WTC11 (cell line): ENCODE measurements around the gene UPF3A. TPM values are rescaled to one million over a fixed set of nuclear protein-coding genes. Genes with fewer than 3 reads are reported as not detected.

ENCODE experiments used
- ATF1 ChIP-seq: sonication (generic); formaldehyde crosslinking; IDR thresholded peaks from 2 replicates; pipeline ENCODE4 v1.8.1; 2023; ENCODE audit warnings: mild to moderate bottlenecking, moderate library complexity, missing genetic modification reagents
- CBFB ChIP-seq: sonication (generic); formaldehyde crosslinking; IDR thresholded peaks from 2 replicates; pipeline ENCODE4 v1.8.1; 2022; ENCODE audit warnings: mild to moderate bottlenecking, low read depth, missing genetic modification reagents
- EMX1 ChIP-seq: fragments of 250-450 bp; sonication (Bioruptor Pico); IDR thresholded peaks from 2 replicates; pipeline ENCODE4 v1.8.0; 2021; ENCODE audit warnings: mild to moderate bottlenecking
- ESRRA ChIP-seq: sonication (generic); formaldehyde crosslinking; IDR thresholded peaks from 2 replicates; pipeline ENCODE4 v1.8.1; 2022; ENCODE audit warnings: mild to moderate bottlenecking, missing genetic modification reagents, borderline replicate concordance
- FOXJ3 ChIP-seq: sonication (generic); formaldehyde crosslinking; IDR thresholded peaks from 2 replicates; pipeline ENCODE4 v1.9.0; 2021; ENCODE audit warnings: missing genetic modification reagents, mild to moderate bottlenecking, borderline replicate concordance
- FOXP1 ChIP-seq: sonication (generic); formaldehyde crosslinking; IDR thresholded peaks from 2 replicates; pipeline ENCODE4 v1.8.0; 2022; ENCODE audit warnings: missing genetic modification reagents, mild to moderate bottlenecking, moderate library complexity, borderline replicate concordance
- GRHL2 ChIP-seq: fragments of 250-450 bp; sonication (Bioruptor Pico); IDR thresholded peaks from 2 replicates; pipeline ENCODE4 v1.8.0; 2022; ENCODE audit warnings: mild to moderate bottlenecking, moderate library complexity; ENCODE audit not compliant: insufficient replicate concordance, severe bottlenecking
- HMGA2 ChIP-seq: fragments of 250-450 bp; sonication (Bioruptor Pico); IDR thresholded peaks from 2 replicates; pipeline ENCODE4 v1.4.0; 2021; ENCODE audit warnings: mild to moderate bottlenecking, moderate library complexity
- MAX ChIP-seq: sonication (generic); formaldehyde crosslinking; IDR thresholded peaks from 2 replicates; pipeline ENCODE4 v1.8.0; 2022; ENCODE audit warnings: mild to moderate bottlenecking, missing genetic modification reagents
- MYBL2 ChIP-seq: sonication (generic); formaldehyde crosslinking; IDR thresholded peaks from 2 replicates; pipeline ENCODE4 v1.8.1; 2023; ENCODE audit warnings: mild to moderate bottlenecking, moderate library complexity, missing genetic modification reagents
- SMAD3 ChIP-seq: sonication (generic); formaldehyde crosslinking; IDR thresholded peaks from 2 replicates; pipeline ENCODE4 v1.8.0; 2022; ENCODE audit warnings: missing genetic modification reagents, mild to moderate bottlenecking, borderline replicate concordance
- SMAD4 ChIP-seq: sonication (generic); formaldehyde crosslinking; IDR thresholded peaks from 2 replicates; pipeline ENCODE4 v1.8.0; 2022; ENCODE audit warnings: mild to moderate bottlenecking, missing genetic modification reagents
- SOX15 ChIP-seq: fragments of 250-450 bp; sonication (Bioruptor Pico); IDR thresholded peaks from 2 replicates; pipeline ENCODE4 v1.9.0; 2021; ENCODE audit warnings: mild to moderate bottlenecking
- SP1 ChIP-seq: sonication (generic); formaldehyde crosslinking; conservative IDR thresholded peaks from 2 replicates; pipeline ENCODE4 v1.8.1; 2022; ENCODE audit warnings: missing genetic modification reagents
- TEAD4 ChIP-seq: sonication (generic); formaldehyde crosslinking; IDR thresholded peaks from 2 replicates; pipeline ENCODE4 v1.8.0; 2022; ENCODE audit warnings: mild to moderate bottlenecking, missing genetic modification reagents
- TP53 ChIP-seq: sonication (generic); formaldehyde crosslinking; IDR thresholded peaks from 2 replicates; pipeline ENCODE4 v1.8.1; 2023; ENCODE audit warnings: mild to moderate bottlenecking, missing genetic modification reagents
- ZNF219 ChIP-seq: sonication (generic); formaldehyde crosslinking; IDR thresholded peaks from 2 replicates; pipeline ENCODE4 v1.8.0; 2023; ENCODE audit warnings: missing genetic modification reagents, mild to moderate bottlenecking, borderline replicate concordance
- ZNF263 ChIP-seq: sonication (generic); formaldehyde crosslinking; IDR thresholded peaks from 2 replicates; pipeline ENCODE4 v1.8.1; 2022; ENCODE audit warnings: low read depth, mild to moderate bottlenecking, moderate library complexity, missing genetic modification reagents
- ZNF396 ChIP-seq: fragments of 250-450 bp; sonication (Bioruptor Pico); IDR thresholded peaks from 2 replicates; pipeline ENCODE4 v1.8.0; 2021; ENCODE audit warnings: mild to moderate bottlenecking, moderate library complexity, borderline replicate concordance
- ZNF416 ChIP-seq: fragments of 250-450 bp; sonication (Bioruptor Pico); IDR thresholded peaks from 2 replicates; pipeline ENCODE4 v1.9.0; 2021; ENCODE audit warnings: mild to moderate bottlenecking, inconsistent platforms
- ZNF671 ChIP-seq: fragments of 250-450 bp; sonication (Bioruptor Pico); IDR thresholded peaks from 2 replicates; pipeline ENCODE4 v1.8.0; 2021; ENCODE audit warnings: mild to moderate bottlenecking
- total RNA-seq: library from RNA; stranded (reverse); gene quantifications from 3 replicates; pipeline ENCODE4 v1.2.3, GENCODE V29; 2021
- TF ChIP-seq, protein P1 (sequence below): sonication (generic); formaldehyde crosslinking; IDR thresholded peaks from 2 replicates; pipeline ENCODE4 v1.8.0; 2023; ENCODE audit warnings: missing genetic modification reagents, mild to moderate bottlenecking, borderline replicate concordance
- TF ChIP-seq, protein P2 (sequence below): sonication (generic); formaldehyde crosslinking; IDR thresholded peaks from 2 replicates; pipeline ENCODE4 v1.8.0; 2022; ENCODE audit warnings: mild to moderate bottlenecking, missing genetic modification reagents
- TF ChIP-seq, protein P3 (sequence below): fragments of 200-600 bp; IDR thresholded peaks from 2 replicates; pipeline ENCODE4 v1.8.0; 2022; ENCODE audit warnings: antibody characterized with exemption
- TF ChIP-seq, protein P4 (sequence below): sonication (generic); formaldehyde crosslinking; IDR thresholded peaks from 2 replicates; pipeline ENCODE4 v1.8.1; 2022; ENCODE audit warnings: mild to moderate bottlenecking, missing genetic modification reagents, moderate library complexity, borderline replicate concordance
- TF ChIP-seq, protein P5 (sequence below): fragments of 250-450 bp; sonication (Bioruptor Pico); IDR thresholded peaks from 2 replicates; pipeline ENCODE4 v2.1.2; 2022; ENCODE audit warnings: mild to moderate bottlenecking, moderate library complexity
- TF ChIP-seq, protein P6 (sequence below): fragments of 250-450 bp; sonication (Bioruptor Pico); IDR thresholded peaks from 2 replicates; pipeline ENCODE4 v1.9.0; 2021; ENCODE audit warnings: mild to moderate bottlenecking

The UPF3A gene
- total RNA-seq, 1 experiment from 2014 or later: 71.9 TPM

- TF ChIP-seq SOX15 (CRISPR knock-in tag): no peak
- TF ChIP-seq CBFB (CRISPR knock-in tag): peak; percentile 86; the same call in 1 of the 2 replicates
- peak; percentile 99 for TF ChIP-seq MAX (CRISPR knock-in tag)
- no peak for TF ChIP-seq ZNF219 (CRISPR knock-in tag)
- TF ChIP-seq ZNF396: no peak
- TF ChIP-seq, protein P1, sequence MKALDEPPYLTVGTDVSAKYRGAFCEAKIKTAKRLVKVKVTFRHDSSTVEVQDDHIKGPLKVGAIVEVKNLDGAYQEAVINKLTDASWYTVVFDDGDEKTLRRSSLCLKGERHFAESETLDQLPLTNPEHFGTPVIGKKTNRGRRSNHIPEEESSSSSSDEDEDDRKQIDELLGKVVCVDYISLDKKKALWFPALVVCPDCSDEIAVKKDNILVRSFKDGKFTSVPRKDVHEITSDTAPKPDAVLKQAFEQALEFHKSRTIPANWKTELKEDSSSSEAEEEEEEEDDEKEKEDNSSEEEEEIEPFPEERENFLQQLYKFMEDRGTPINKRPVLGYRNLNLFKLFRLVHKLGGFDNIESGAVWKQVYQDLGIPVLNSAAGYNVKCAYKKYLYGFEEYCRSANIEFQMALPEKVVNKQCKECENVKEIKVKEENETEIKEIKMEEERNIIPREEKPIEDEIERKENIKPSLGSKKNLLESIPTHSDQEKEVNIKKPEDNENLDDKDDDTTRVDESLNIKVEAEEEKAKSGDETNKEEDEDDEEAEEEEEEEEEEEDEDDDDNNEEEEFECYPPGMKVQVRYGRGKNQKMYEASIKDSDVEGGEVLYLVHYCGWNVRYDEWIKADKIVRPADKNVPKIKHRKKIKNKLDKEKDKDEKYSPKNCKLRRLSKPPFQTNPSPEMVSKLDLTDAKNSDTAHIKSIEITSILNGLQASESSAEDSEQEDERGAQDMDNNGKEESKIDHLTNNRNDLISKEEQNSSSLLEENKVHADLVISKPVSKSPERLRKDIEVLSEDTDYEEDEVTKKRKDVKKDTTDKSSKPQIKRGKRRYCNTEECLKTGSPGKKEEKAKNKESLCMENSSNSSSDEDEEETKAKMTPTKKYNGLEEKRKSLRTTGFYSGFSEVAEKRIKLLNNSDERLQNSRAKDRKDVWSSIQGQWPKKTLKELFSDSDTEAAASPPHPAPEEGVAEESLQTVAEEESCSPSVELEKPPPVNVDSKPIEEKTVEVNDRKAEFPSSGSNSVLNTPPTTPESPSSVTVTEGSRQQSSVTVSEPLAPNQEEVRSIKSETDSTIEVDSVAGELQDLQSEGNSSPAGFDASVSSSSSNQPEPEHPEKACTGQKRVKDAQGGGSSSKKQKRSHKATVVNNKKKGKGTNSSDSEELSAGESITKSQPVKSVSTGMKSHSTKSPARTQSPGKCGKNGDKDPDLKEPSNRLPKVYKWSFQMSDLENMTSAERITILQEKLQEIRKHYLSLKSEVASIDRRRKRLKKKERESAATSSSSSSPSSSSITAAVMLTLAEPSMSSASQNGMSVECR (CRISPR knock-in tag): peak; percentile 89
- TF ChIP-seq MYBL2 (CRISPR knock-in tag): peak; percentile 95
- peak; percentile 77; the same call in 1 of the 2 replicates for TF ChIP-seq TEAD4 (CRISPR knock-in tag)
- TF ChIP-seq ESRRA (CRISPR knock-in tag): peak; percentile 78; the same call in 1 of the 2 replicates
- peak; percentile 60; the same call in 1 of the 2 replicates for TF ChIP-seq SMAD4 (CRISPR knock-in tag)
- TF ChIP-seq FOXJ3 (CRISPR knock-in tag): no peak
- TF ChIP-seq ZNF671 (CRISPR knock-in tag): no peak
- TF ChIP-seq FOXP1 (CRISPR knock-in tag): peak; percentile 94; the same call in 1 of the 2 replicates
- no peak for TF ChIP-seq HMGA2
- no peak for TF ChIP-seq EMX1 (CRISPR knock-in tag)
- TF ChIP-seq, protein P2, sequence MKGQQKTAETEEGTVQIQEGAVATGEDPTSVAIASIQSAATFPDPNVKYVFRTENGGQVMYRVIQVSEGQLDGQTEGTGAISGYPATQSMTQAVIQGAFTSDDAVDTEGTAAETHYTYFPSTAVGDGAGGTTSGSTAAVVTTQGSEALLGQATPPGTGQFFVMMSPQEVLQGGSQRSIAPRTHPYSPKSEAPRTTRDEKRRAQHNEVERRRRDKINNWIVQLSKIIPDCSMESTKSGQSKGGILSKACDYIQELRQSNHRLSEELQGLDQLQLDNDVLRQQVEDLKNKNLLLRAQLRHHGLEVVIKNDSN: peak; percentile 77
- TF ChIP-seq SMAD3: peak; percentile 96
- TF ChIP-seq, protein P3, sequence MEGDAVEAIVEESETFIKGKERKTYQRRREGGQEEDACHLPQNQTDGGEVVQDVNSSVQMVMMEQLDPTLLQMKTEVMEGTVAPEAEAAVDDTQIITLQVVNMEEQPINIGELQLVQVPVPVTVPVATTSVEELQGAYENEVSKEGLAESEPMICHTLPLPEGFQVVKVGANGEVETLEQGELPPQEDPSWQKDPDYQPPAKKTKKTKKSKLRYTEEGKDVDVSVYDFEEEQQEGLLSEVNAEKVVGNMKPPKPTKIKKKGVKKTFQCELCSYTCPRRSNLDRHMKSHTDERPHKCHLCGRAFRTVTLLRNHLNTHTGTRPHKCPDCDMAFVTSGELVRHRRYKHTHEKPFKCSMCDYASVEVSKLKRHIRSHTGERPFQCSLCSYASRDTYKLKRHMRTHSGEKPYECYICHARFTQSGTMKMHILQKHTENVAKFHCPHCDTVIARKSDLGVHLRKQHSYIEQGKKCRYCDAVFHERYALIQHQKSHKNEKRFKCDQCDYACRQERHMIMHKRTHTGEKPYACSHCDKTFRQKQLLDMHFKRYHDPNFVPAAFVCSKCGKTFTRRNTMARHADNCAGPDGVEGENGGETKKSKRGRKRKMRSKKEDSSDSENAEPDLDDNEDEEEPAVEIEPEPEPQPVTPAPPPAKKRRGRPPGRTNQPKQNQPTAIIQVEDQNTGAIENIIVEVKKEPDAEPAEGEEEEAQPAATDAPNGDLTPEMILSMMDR: no peak
- no peak for TF ChIP-seq GRHL2 (CRISPR knock-in tag)
- TF ChIP-seq, protein P4, sequence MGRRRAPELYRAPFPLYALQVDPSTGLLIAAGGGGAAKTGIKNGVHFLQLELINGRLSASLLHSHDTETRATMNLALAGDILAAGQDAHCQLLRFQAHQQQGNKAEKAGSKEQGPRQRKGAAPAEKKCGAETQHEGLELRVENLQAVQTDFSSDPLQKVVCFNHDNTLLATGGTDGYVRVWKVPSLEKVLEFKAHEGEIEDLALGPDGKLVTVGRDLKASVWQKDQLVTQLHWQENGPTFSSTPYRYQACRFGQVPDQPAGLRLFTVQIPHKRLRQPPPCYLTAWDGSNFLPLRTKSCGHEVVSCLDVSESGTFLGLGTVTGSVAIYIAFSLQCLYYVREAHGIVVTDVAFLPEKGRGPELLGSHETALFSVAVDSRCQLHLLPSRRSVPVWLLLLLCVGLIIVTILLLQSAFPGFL (CRISPR knock-in tag): peak; percentile 33; the same call in 1 of the 2 replicates
- TF ChIP-seq ZNF416 (CRISPR knock-in tag): 0 out of 2 replicates have a peak, but pooled peaks have one; percentile 7
- TF ChIP-seq, protein P5, sequence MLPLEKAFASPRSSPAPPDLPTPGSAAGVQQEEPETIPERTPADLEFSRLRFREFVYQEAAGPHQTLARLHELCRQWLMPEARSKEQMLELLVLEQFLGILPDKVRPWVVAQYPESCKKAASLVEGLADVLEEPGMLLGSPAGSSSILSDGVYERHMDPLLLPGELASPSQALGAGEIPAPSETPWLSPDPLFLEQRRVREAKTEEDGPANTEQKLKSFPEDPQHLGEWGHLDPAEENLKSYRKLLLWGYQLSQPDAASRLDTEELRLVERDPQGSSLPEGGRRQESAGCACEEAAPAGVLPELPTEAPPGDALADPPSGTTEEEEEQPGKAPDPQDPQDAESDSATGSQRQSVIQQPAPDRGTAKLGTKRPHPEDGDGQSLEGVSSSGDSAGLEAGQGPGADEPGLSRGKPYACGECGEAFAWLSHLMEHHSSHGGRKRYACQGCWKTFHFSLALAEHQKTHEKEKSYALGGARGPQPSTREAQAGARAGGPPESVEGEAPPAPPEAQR (CRISPR knock-in tag): 0 out of 2 replicates have a peak, but pooled peaks have one; percentile 9
- TF ChIP-seq ATF1 (CRISPR knock-in tag): no peak
- TF ChIP-seq, protein P6, sequence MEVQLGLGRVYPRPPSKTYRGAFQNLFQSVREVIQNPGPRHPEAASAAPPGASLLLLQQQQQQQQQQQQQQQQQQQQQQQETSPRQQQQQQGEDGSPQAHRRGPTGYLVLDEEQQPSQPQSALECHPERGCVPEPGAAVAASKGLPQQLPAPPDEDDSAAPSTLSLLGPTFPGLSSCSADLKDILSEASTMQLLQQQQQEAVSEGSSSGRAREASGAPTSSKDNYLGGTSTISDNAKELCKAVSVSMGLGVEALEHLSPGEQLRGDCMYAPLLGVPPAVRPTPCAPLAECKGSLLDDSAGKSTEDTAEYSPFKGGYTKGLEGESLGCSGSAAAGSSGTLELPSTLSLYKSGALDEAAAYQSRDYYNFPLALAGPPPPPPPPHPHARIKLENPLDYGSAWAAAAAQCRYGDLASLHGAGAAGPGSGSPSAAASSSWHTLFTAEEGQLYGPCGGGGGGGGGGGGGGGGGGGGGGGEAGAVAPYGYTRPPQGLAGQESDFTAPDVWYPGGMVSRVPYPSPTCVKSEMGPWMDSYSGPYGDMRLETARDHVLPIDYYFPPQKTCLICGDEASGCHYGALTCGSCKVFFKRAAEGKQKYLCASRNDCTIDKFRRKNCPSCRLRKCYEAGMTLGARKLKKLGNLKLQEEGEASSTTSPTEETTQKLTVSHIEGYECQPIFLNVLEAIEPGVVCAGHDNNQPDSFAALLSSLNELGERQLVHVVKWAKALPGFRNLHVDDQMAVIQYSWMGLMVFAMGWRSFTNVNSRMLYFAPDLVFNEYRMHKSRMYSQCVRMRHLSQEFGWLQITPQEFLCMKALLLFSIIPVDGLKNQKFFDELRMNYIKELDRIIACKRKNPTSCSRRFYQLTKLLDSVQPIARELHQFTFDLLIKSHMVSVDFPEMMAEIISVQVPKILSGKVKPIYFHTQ: no peak
- TF ChIP-seq ZNF263 (CRISPR knock-in tag): no peak
- TF ChIP-seq SP1 (CRISPR knock-in tag): peak; percentile 97
- TF ChIP-seq TP53 (CRISPR knock-in tag): peak; percentile 96
Observed at GRCh38 chr13:114234645-114235421, 46.6 kb upstream of the UPF3A start, which contains the start of gene CDC16 (continued).
